Endometrial microvascular endothelial cells (primary cell): Measurements from ENCODE around the gene SPP2. TPM values are rescaled to one million over a fixed set of nuclear protein-coding genes. Genes with fewer than 3 reads are reported as not detected.

Experiments used
- total RNA-seq: library from RNA; depleted of rRNA; stranded (reverse); fragments of >200 nt; gene quantifications from one replicate; pipeline ENCODE4 v1.2.3, GENCODE V29; 2015; ENCODE audit errors: inconsistent ontology term

Gene SPP2
- total RNA-seq, 1 donor from 2014 or later, result not detected

Other genes starting within 250 kb of the SPP2 start
- gene HJURP, start 196.2 kb upstream of the SPP2 start, total RNA-seq, result 69.5 TPM
- gene TRPM8, start 133.3 kb upstream of the SPP2 start, total RNA-seq, result not detected